ENCODE data around the gene PCGF1. TPM values are rescaled to one million over a fixed set of nuclear protein-coding genes. Genes with fewer than 3 reads are reported as not detected.

Gene PCGF1
- total and polyA plus RNA-seq, 2 of the 8 experiments (the other 6 are each of a cell fraction or from before 2014, with no cell fraction given): 10.0 to 23.7 TPM

DNA sequence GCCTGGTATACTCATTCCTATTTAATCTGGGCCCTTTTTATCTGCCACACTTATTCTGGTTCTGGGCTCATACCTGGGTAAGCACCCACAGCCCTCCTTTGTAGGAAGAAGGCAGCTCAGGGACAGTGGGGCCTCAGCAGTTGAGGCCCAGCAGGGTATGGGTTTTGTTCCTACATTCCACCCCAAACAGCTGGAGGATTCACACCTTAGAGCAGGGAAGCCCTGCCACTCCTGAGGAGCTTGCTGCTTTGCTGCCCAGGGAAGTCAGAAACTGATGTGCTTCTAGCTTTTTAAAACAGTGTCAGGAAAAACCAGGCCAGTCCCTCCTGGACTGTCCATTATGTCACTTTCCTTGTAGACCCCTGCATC lies 6.9 kb downstream of the PCGF1 start:
- peaks cover 0 to 5% (median 2%) of the 10 kb centered on the region in 4 experiments; a peak in 6 of 8 replicates for H3K36me3 ChIP-seq (ENCODE audit: control insufficient read depth in 2 of 4, insufficient read depth in 4 of 4, low read length in 3 of 4)
- no peak overlapping the region for H3K9ac ChIP-seq (replicated peaks in 1 of 4; ENCODE audit: extremely low read depth in 1 of 4, low read depth in 3 of 4, low read length in 3 of 4)
- DNase-seq (ENCODE audit: low read depth in 1 of 2, low spot score in 2 of 2) (peak in 1 of 2 experiments; percentile 50), FAIRE-seq (no peak)
- no peaks in the 10 kb centered on the region for H3K79me1 ChIP-seq (ENCODE audit: low read depth, low read length)
- peaks cover 0 to 15% of the 10 kb centered on the region in 2 experiments for H4K20me1 ChIP-seq (replicated peaks in 1 of 2; ENCODE audit: control insufficient read depth in 1 of 2, insufficient read depth in 2 of 2, low read length in 2 of 2)
- no peak overlapping the region for H2BK12ac ChIP-seq (ENCODE audit: low read depth, low read length)
- no peak overlapping the region for H4K5ac ChIP-seq (ENCODE audit: insufficient read length, low read depth, low read length)
- H2BK20ac ChIP-seq (ENCODE audit: low read length): no peak overlapping the region
- ChIA-PET POLR2A (ENCODE audit: partially characterized antibody) (interaction anchor here (0.9 to 9.4 kb wide), 13 partner anchors 9 to 88 kb away, joined by 3 to 73 read pairs (median 3); partner anchors contain the start of genes AUP1, CCDC142, DQX1 and HTRA2), CTCF (ENCODE audit: partially characterized antibody) (interaction anchor here (0.7 to 5.1 kb wide), 15 partner anchors 9 to 91 kb away, joined by 3 to 24 read pairs (median 6); partner anchors contain the start of genes AUP1, CCDC142, HTRA2 and TLX2)
- H2BK15ac ChIP-seq (ENCODE audit: low read length): no peak overlapping the region
- no peak overlapping the region for H4K91ac ChIP-seq (replicated peaks; ENCODE audit: insufficient read length, low read length)
- no peak overlapping the region for H3K23ac ChIP-seq (ENCODE audit: insufficient read length)
- peaks cover 82 to 100% (median 100%) of the 10 kb centered on the region in 4 experiments for H3K27me3 ChIP-seq (replicated peaks in 1 of 4; ENCODE audit: control insufficient read depth in 3 of 4, extremely low read depth in 1 of 4, insufficient read depth in 3 of 4, low read length in 3 of 4)
- peak overlapping the region in 1 of 2 experiments; percentile 78; a peak in 1 of 4 replicates for H3K4me2 ChIP-seq (ENCODE audit: insufficient read depth in 1 of 2, low read depth in 2 of 2, low read length in 2 of 2)
- H2BK5ac ChIP-seq (ENCODE audit: low read depth, low read length): no peak overlapping the region
- no peak overlapping the region for H2AK5ac ChIP-seq (ENCODE audit: low read depth, low read length)
- no peaks in the 10 kb centered on the region for H3K9me3 ChIP-seq (ENCODE audit: insufficient read depth in 2 of 2, low read depth in 1 of 2, low read length in 1 of 2)
- H3K56ac ChIP-seq (replicated peaks; ENCODE audit: insufficient read length, low read depth, low read length): no peak overlapping the region
- 0 out of 8 replicates have a peak overlapping the region, but pooled peaks of 1 of the 4 experiments have one; percentile 57 for H3K4me3 ChIP-seq (ENCODE audit: extremely low read depth in 1 of 4, insufficient read depth in 2 of 4, low read depth in 3 of 4, low read length in 4 of 4)
- H2BK120ac ChIP-seq (replicated peaks; ENCODE audit: low read depth, low read length): no peak overlapping the region
- H4K8ac ChIP-seq (ENCODE audit: extremely low read depth, insufficient read depth, low read length): no peak overlapping the region
- H3K4me1 ChIP-seq (replicated peaks in 1 of 4; ENCODE audit: control insufficient read depth in 3 of 4, insufficient read depth in 4 of 4, low read length in 3 of 4): peaks cover 7 to 59% (median 38%) of the 10 kb centered on the region in 4 experiments
- H2AFZ ChIP-seq (ENCODE audit: low read length): no peak overlapping the region
- H3K18ac ChIP-seq (ENCODE audit: extremely low read depth, low read length): no peak overlapping the region
- no peak for TF ChIP-seq MAFK (IDR thresholded peaks at IDR 0.05; ENCODE audit: low read depth, low read length)
- TF ChIP-seq TEAD4 (IDR thresholded peaks at IDR 0.05; ENCODE audit: low read depth, low read length): 0 out of 2 replicates have a peak, but pooled peaks have one; percentile 28
- H3K23me2 ChIP-seq (ENCODE audit: low read depth, low read length): peaks cover 35% of the 10 kb centered on the region; the same call in 1 of the 2 replicates
- no peak overlapping the region for H3K27ac ChIP-seq (ENCODE audit: low read depth, low read length)
- no peak overlapping the region for H3K4ac ChIP-seq (replicated peaks; ENCODE audit: insufficient read length, low read depth, low read length)
- no peak overlapping the region for H3K14ac ChIP-seq (ENCODE audit: insufficient read length)
- no peaks in the 10 kb centered on the region for H3K79me2 ChIP-seq (ENCODE audit: control insufficient read depth in 1 of 2, insufficient read depth in 2 of 2, low read length in 2 of 2)
